Coronary artery (tissue), 2 donors: ENCODE results near the gene TMEM38A.

Experiments
- DNase-seq: peaks from one replicate; pipeline ENCODE4 v3.0.0-alpha.2; 2017; ENCODE audit warnings: low spot score
- H3K27ac ChIP-seq, 2 donors: fragments of 200-600 bp; sonication (generic); one replicate each; pipeline ENCODE4 v1.5.1; 2016 to 2019
- H3K4me3 ChIP-seq: fragments of 200-600 bp; sonication (generic); 2 replicates; pipeline ENCODE4 v1.5.1; 2016; ENCODE audit warnings: mild to moderate bottlenecking, moderate library complexity
- CTCF ChIP-seq: fragments of 200-600 bp; sonication (generic); IDR thresholded peaks from one replicate; pipeline ENCODE4 v1.5.1; 2019; ENCODE audit warnings: antibody characterized with exemption

TMEM38A gene

GRCh38 chr19:16660763-16661479 is at the start of gene TMEM38A:
Gene TMEM38A (plus strand): TSS chr19:16661139. CDS start chr19:16661218, 79 bp downstream.
- H3K27ac ChIP-seq = peak within 1 kb of the TSS; percentile 62 to 96
- peak; percentile 71 for DNase-seq
- TF ChIP-seq CTCF = no peak
- peak within 1 kb of the TSS; percentile 86 for H3K4me3 ChIP-seq

- DNase-seq = no peak
- TF ChIP-seq CTCF = no peak
- Histone ChIP-seq H3K27ac (peak overlapping the region in 1 of 2 donors; percentile 12), H3K4me3 (no peak overlapping the region)
Measured at GRCh38 chr19:16612636-16613035, 48.3 kb upstream of the TMEM38A start.

- no peak for TF ChIP-seq CTCF
- Histone ChIP-seq H3K4me3 (no peak overlapping the region), H3K27ac (no peak overlapping the region)
- DNase-seq = no peak
Measured at GRCh38 chr19:16613841-16614240, 47.1 kb upstream of the TMEM38A start.

- no peak overlapping the region for H3K27ac ChIP-seq
- DNase-seq = no peak
- no peak for TF ChIP-seq CTCF
- H3K4me3 ChIP-seq = no peak overlapping the region
Measured at GRCh38 chr19:16614941-16615340, 46.0 kb upstream of the TMEM38A start.

- no peak for TF ChIP-seq CTCF
- Histone ChIP-seq H3K4me3 (no peak overlapping the region), H3K27ac (no peak overlapping the region)
- DNase-seq = no peak
Measured at GRCh38 chr19:16615808-16616207, 45.1 kb upstream of the TMEM38A start.

- no peak for DNase-seq
- Histone ChIP-seq H3K4me3 (no peak overlapping the region), H3K27ac (no peak overlapping the region)
- TF ChIP-seq CTCF = no peak
Measured at GRCh38 chr19:16618248-16618647, 42.7 kb upstream of the TMEM38A start.

GRCh38 chr19:16619457-16619856 is 41.5 kb upstream of the TMEM38A start:
- no peak for DNase-seq
- no peak overlapping the region for H3K4me3 ChIP-seq
- no peak for TF ChIP-seq CTCF
- H3K27ac ChIP-seq = no peak overlapping the region
